ENCODE results near the gene BNC2.
A peak's percentile ranks its signal among the peaks of the same experiment; 100 is the strongest.

BNC2 gene

DNA sequence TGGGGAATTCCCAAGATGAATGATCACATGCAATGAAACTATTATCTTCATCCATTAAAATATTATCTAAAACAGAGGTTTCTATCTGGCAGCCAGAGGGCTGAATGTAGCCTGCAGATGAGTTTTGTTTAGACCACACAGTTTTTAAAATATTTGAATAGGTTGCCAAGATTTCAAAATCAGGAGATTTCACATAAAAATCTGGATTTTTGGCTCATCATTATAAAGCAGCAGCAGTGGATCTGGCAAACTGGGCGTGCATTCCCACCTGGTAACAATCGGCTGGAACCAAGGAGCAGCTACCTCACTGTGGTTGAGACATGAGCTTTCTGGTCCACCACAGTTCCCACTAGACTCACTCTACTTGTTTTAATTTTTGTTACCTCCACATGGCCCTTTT is 155.1 kb downstream of the BNC2 start:
- Mint-ChIP-seq H3K4me1 (peaks cover 42% of the 10 kb centered on the region), H3K9me3 (no peaks in the 10 kb centered on the region), H3K27ac (peak overlapping the region in 1 of 3 experiments; percentile 17), H3K36me3 (ENCODE audit: low read depth) (peaks cover 4% of the 10 kb centered on the region), H3K27me3 (ENCODE audit: low read depth) (no peaks in the 10 kb centered on the region), H3K4me3 (no peak overlapping the region)
- no peak for TF ChIP-seq CTCF (IDR thresholded peaks at IDR 0.05; ENCODE audit: unreplicated experiment in 3 of 3)

- H3K4me3 Mint-ChIP-seq: no peak overlapping the region
- peaks cover 41% of the 10 kb centered on the region for H3K4me1 Mint-ChIP-seq
- H3K27me3 Mint-ChIP-seq (ENCODE audit: low read depth): no peaks in the 10 kb centered on the region
- H3K27ac Mint-ChIP-seq: peak overlapping the region in 2 of 3 experiments; percentile 31 to 40
- H3K9me3 Mint-ChIP-seq: no peaks in the 10 kb centered on the region
- no peaks in the 10 kb centered on the region for H3K36me3 Mint-ChIP-seq (ENCODE audit: low read depth)
- no peak for TF ChIP-seq CTCF (IDR thresholded peaks at IDR 0.05; ENCODE audit: unreplicated experiment in 3 of 3)
Observed at GRCh38 chr9:16712787-16713186, 157.7 kb downstream of the BNC2 start.

- no peaks in the 10 kb centered on the region for H3K27me3 Mint-ChIP-seq (ENCODE audit: low read depth)
- peak overlapping the region; percentile 39 to 81 (median 49) for H3K27ac Mint-ChIP-seq
- H3K36me3 Mint-ChIP-seq (ENCODE audit: low read depth): no peaks in the 10 kb centered on the region
- peaks cover 47% of the 10 kb centered on the region for H3K4me1 Mint-ChIP-seq
- no peak for TF ChIP-seq CTCF (IDR thresholded peaks at IDR 0.05; ENCODE audit: unreplicated experiment in 3 of 3)
- peak overlapping the region in 2 of 3 experiments; percentile 25 to 46 for H3K4me3 Mint-ChIP-seq
- no peaks in the 10 kb centered on the region for H3K9me3 Mint-ChIP-seq
Observed at GRCh38 chr9:16710888-16711287, 159.6 kb downstream of the BNC2 start.

DNA sequence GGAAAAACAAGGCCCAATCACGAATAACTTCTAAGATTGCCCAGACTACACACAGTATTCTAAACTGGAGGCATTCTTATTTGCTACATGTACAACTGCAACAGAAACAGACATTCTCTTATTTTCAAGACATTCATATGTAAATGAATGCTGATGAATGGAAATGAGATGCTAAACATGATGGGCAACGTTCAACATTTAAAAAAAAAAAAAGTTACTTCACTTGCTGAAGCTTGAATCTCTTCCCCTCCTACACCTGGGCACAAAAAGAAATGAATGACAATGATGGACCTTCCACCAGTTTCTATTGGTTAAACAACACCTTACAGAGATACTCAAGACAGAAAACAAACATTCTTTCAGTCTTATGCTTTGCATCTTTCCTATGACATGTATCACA is 160.5 kb downstream of the BNC2 start:
- H3K27me3 Mint-ChIP-seq (ENCODE audit: low read depth): no peaks in the 10 kb centered on the region
- H3K36me3 Mint-ChIP-seq (ENCODE audit: low read depth): no peaks in the 10 kb centered on the region
- no peaks in the 10 kb centered on the region for H3K9me3 Mint-ChIP-seq
- no peak overlapping the region for H3K4me3 Mint-ChIP-seq
- TF ChIP-seq CTCF (IDR thresholded peaks at IDR 0.05; ENCODE audit: unreplicated experiment in 3 of 3): no peak
- H3K4me1 Mint-ChIP-seq: peaks cover 56% of the 10 kb centered on the region
- peak overlapping the region; percentile 39 to 81 (median 54) for H3K27ac Mint-ChIP-seq

- Mint-ChIP-seq H3K4me1 (peaks cover 67% of the 10 kb centered on the region), H3K9me3 (no peaks in the 10 kb centered on the region), H3K4me3 (peak overlapping the region; percentile 28 to 63 (median 62)), H3K27ac (peak overlapping the region; percentile 81 to 95 (median 95)), H3K36me3 (ENCODE audit: low read depth) (no peaks in the 10 kb centered on the region), H3K27me3 (ENCODE audit: low read depth) (no peaks in the 10 kb centered on the region)
- no peak for TF ChIP-seq CTCF (IDR thresholded peaks at IDR 0.05; ENCODE audit: unreplicated experiment in 3 of 3)
Observed at GRCh38 chr9:16708656-16709435, 161.6 kb downstream of the BNC2 start.

DNA sequence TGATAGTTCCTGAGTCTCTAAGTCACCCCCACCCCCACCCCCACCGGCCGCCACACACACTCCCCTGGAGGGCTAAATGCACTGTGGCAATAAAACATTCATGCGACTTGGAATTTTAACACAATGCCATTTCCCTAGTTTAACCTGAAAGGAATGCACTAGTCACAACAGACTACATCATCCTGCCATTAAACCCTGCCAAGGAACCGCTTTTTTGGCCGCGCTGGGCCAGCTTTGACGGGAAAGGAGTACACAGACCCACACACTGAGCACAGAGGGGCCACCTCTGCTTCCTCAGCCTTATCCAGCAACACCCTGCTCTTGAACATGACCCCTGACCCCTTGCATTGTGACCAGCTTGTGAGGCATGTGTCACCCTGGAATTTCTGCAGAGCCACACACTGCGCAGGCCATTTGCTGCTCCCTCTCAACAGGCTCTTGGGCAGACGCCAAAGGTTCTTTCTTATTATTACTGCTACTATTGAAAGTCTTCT is 165.3 kb downstream of the BNC2 start:
- no peak for TF ChIP-seq CTCF (IDR thresholded peaks at IDR 0.05; ENCODE audit: unreplicated experiment in 3 of 3)
- H3K4me1 Mint-ChIP-seq: peaks cover 57% of the 10 kb centered on the region
- no peaks in the 10 kb centered on the region for H3K9me3 Mint-ChIP-seq
- H3K27me3 Mint-ChIP-seq (ENCODE audit: low read depth): no peaks in the 10 kb centered on the region
- peak overlapping the region; percentile 97 to 100 (median 98) for H3K27ac Mint-ChIP-seq
- H3K36me3 Mint-ChIP-seq (ENCODE audit: low read depth): no peaks in the 10 kb centered on the region
- H3K4me3 Mint-ChIP-seq: peak overlapping the region; percentile 72 to 83 (median 77)
